Femur (tissue), 1 donor: ENCODE results near the gene SLC5A1.

Source experiments
- DNase-seq: peaks from one replicate; pipeline ENCODE4 v3.0.0-alpha.2; 2017

Gene SLC5A1

DNA sequence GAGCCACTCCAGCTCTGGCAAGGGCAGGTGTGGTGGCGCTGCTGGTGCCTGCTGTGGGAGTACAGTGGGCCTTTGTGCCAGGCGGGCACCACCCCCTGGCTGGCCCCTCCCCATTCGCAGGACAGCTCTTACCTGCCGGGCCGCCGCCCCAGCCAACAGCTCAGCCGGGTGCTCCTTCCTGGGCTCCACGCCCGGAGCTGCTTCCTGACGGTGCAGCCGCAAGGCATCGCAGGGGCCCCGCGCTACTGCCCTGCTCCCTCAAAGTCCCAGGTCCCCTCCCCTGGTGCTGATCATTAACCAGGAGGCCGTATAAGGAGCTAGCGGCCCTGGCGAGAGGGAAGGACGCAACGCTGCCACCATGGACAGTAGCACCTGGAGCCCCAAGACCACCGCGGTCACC is at the start of gene SLC5A1:
Gene SLC5A1, plus strand, starts transcription at position 338 of the 400 bp plus-strand sequence. Its CDS starts 21 bp downstream, at position 359.
- DNase-seq, result no peak

DNA sequence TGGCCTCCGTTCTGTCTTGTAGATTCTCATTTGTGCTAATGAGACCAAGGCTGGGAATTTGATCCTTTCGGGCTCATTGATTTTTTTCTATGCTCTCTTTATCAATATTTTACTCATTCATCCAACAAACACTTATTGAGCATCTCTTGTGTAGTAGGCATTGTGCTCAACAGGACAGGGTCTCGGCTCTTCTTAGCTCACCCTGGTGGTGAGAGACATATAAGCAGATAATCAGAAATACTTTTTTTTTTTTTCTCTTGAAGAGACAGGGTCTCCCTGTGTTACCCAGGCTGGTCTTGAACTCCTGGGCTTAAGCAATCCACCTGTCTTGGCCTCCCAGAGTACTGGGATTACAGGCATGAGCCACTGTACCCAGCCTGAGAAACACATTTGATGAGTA is 48.0 kb upstream of the SLC5A1 start:
- no peak for DNase-seq

DNA sequence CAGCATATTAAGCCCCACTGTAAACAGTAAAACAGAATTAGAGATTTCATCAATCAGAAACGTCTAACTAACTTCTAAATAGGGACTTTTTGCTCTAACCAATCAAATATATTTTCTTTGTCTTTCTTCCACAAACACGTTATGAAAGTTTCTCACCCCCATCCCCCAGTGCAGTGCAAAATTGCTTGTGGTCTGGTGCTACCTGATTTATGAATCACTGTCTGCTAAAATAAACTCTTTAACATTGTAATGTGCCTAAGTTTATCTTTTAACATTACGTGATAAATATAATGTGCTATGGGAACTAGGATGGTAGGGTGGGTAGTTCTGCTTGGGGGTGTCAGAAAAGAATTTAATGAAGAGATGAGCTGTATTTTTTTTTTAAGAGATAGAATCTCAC is 47.3 kb upstream of the SLC5A1 start:
- no peak for DNase-seq

GRCh38 chr22:31998784-31999385 is 44.2 kb upstream of the SLC5A1 start:
- no peak for DNase-seq

- no peak for DNase-seq
Measured at GRCh38 chr22:32000181-32000580, 42.9 kb upstream of the SLC5A1 start.

- DNase-seq, result no peak
Measured at GRCh38 chr22:32005453-32005852, 37.6 kb upstream of the SLC5A1 start.

DNA sequence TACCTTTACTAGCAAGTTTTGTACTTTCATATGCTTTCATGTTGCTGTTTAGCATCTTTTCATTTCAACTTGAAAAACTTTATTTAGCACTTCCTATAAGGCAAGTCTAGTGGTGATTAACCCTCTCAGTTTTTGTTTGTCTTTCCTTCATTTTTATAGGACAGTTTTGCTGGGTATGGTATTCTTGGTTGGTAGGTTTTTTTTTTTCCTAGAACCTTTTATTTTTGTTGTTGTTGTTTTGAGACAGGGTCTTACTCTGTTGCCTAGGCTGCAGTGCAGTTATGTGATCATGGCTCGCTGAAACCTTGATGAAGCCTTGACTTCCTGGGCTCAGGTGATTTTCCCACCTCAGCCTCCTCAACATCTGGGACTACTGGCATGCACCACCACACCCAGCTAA is 29.9 kb upstream of the SLC5A1 start:
- DNase-seq, result no peak

DNA sequence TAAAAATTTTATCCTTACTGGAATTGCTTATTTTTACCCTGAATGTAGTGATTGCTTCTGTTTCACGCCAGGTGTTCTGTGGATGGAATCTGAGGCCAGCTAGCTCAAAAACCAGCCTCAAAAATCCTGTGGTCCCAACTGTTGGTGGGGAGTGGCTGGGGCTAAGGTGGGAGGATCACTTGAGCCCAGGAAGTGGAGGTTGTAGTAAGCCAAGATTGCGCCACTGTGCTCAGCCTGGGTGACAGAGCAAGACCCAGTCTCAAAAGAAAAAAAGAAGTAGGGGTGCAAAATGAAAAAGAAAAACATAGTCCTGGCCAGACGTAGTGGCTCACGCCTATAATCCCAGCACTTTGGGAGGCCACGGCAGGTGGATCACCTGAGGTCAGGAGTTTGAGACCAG is 27.0 kb upstream of the SLC5A1 start:
- no peak for DNase-seq

DNA sequence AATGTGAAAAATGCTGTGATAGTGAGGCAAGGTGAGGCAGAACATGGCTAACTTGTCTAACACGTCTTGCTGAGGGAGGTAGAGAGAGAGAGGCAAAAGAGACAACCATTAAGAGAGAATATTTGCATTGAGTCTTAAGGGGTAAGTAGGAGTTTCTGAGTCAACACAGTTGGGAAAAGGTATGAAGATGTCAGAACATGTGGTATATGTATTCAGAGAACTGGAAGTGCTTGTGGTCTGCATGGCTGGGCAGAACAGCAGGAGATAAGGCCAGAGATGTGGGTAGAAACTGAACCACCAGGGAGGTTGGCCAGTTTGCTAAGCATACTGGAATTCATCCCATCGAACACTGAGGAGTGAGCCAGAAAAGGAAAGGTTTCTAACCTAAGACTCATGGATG is 25.0 kb upstream of the SLC5A1 start:
- no peak for DNase-seq

DNA sequence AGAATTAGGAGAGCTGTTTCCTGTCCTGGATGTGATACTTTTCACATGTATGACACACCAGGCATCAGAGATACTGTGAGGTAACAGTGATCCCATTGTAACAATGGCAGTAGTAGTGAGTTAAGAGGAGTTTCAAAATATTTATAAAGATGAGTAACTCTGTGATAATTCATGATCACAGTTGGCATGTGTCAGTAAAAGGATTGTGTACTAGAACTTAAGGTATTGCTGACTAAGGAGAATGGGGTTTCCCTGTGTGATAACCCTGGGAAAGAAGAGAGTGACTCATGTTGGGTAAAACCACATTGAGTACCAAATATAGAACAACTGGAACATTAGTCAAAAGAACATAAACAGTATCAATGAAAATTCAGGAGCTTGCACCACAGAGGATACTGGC is 22.9 kb upstream of the SLC5A1 start:
- no peak for DNase-seq

DNA sequence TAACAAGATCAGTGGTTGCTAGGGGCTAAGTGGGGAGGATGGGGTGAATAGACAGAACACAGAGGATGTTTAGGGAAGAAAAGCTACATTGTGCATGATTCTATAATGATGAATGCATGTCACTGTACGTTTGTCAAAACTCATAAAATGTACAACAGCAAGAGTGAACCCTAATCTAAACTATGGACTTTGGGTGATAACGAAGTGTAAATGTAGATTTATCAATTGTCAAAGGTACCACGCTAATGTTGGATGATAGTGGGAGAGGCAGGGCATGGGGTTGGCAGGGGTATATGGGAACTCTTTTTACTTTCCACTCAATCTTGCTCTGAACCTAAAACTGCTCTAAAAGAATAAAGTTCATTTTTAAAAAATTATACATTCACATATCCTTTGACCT is 21.3 kb upstream of the SLC5A1 start:
- no peak for DNase-seq

GRCh38 chr22:32023251-32023827 is 19.7 kb upstream of the SLC5A1 start:
- no peak for DNase-seq

DNA sequence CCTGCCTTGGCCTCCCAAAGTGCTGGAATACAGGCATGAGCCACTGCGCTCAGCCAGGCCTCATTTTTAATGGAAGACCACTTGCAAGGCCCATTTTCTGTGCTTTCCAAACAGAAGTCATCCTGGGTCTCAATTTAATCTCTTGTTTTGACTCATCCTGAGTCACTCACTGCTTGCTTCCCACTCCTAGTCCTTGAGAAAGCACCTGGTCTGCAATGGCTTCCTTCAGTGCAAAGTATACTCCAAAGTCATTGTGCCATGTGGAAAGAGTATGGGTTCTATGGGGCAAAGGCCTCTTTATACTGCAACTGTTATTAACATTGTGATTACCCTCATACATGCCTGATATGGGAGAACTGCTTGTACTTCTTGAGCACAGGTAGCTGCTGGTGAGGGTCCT is 18.3 kb upstream of the SLC5A1 start:
- DNase-seq, result no peak

GRCh38 chr22:32030518-32031247 is 12.4 kb upstream of the SLC5A1 start:
- DNase-seq, result no peak

GRCh38 chr22:32031466-32031865 is 11.6 kb upstream of the SLC5A1 start:
- no peak for DNase-seq

- no peak for DNase-seq
Measured at GRCh38 chr22:32034275-32034674, 8.8 kb upstream of the SLC5A1 start.

DNA sequence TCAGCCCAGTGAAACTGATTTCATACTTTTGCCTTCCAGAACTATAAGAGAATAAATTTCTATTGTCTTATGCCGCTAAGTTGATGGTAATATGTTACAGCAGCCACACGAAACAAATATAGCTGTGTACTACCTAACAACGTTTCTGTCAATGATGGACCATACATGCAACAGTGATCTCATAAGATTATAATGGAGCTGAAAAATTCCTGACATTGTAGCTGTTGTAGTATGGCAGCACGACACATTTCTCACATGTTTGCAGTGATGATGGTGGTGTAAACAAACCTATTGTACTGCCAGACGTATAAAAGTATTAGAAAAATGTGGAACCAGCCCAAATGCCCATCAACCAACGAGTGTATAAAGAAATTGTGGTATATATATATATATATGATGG is 5.8 kb upstream of the SLC5A1 start:
- DNase-seq, result no peak

GRCh38 chr22:32040324-32040904 is 2.6 kb upstream of the SLC5A1 start:
- no peak for DNase-seq

- no peak for DNase-seq
Measured at GRCh38 chr22:32043391-32043790, 330 bp downstream of the SLC5A1 start.

DNA sequence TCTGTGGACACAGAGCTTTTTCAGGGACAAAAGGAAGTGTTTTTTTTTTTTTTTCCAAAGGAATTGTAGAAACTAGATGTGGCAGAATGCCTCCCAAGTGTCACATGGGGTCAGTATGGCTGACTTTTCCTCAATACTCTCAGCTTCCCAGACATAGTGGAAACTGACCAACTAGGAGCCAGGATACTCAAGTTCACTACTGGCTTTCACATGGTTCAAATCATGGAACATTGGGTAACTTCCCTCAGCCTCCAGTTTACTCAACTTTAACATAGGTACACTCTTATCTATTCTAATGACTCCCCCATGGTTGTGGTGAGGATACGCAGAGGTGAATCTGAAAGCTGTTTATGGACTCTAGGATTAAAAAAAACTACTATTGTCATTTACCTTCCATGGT is 1.4 kb downstream of the SLC5A1 start:
- DNase-seq, result no peak

GRCh38 chr22:32044913-32045312 is 1.9 kb downstream of the SLC5A1 start:
- DNase-seq, result peak; percentile 54

DNA sequence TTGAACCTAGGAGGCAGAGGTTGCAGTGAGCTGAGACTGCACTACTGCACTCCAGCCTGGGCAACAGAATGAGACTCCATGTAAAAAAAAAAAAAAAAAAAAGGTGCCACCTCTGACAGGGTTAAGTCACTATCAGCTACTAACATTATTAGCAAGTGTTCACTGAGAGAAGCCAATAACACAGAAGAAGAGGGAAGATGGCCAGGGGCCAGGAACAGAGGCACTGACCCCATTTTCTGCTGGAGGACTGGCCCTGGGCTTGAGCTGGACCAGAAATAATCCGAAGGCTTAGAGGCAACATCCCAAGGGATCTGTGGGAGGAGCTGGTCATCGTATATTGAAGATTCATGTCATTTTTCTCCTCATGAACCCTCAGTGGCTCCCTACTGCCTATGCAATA is 5.0 kb downstream of the SLC5A1 start:
- DNase-seq, result no peak

GRCh38 chr22:32050678-32051515 is 7.8 kb downstream of the SLC5A1 start:
- peak; percentile 52 for DNase-seq
